Spleen (tissue), 7 donors: ENCODE data around the gene P2RX1.

Experiments used
- CTCF ChIP-seq, 11 experiments: fragments of 200-600 bp in 7 of 11; fragments of 450-650 bp in 4 of 11; sonication (generic) in 4 of 11; IDR thresholded peaks in 8 of 11; conservative IDR thresholded peaks in 3 of 11; 1 replicate in 7 of 11; 2 replicates in 4 of 11; pipeline versions ENCODE4 v1.4.0 to v1.8.0; 2016 to 2021; ENCODE audit warnings: antibody characterized with exemption in 11 of 11, inconsistent platforms in 4 of 11, mild to moderate bottlenecking in 1 of 11
- POLR2A ChIP-seq, 3 donors: fragments of 450-650 bp; IDR thresholded peaks; one replicate each; pipeline ENCODE4 v1.5.1; 2017; ENCODE audit warnings: antibody characterized with exemption in 3 of 3, mild to moderate bottlenecking in 1 of 3
- POLR2AphosphoS5 ChIP-seq, 3 donors: sonication (generic); formaldehyde crosslinking; IDR thresholded peaks; one replicate each; pipeline ENCODE4 v1.5.1; 2017; ENCODE audit warnings: antibody characterized with exemption in 3 of 3
- donor health status: DM: no; HTN: no; CAD: no; lungs with moderate emphysema.
- donor health status: DM: no; HTN: no; CAD: no.
- donor health status: DM: no; HTN: no; CAD: no.

GRCh38 chr17:3867106-3867505, 49.2 kb downstream of the P2RX1 start:
- TF ChIP-seq CTCF (IDR thresholded peaks at IDR 0.05 in 8 of 11, conservative IDR thresholded peaks at IDR 0.05 in 3 of 11): no peak
- TF ChIP-seq POLR2A (IDR thresholded peaks at IDR 0.05): no peak
- no peak for TF ChIP-seq POLR2AphosphoS5 (IDR thresholded peaks at IDR 0.05)
